ENCODE measurements around the gene ABCD1.

ABCD1 gene

GRCh38 chrX:153719238-153719637 lies 5.4 kb upstream of the ABCD1 start:
- no peak overlapping the region for H3K4me3 ChIP-seq (ENCODE audit: low read depth, low read length)
- TF ChIP-seq, protein P1, sequence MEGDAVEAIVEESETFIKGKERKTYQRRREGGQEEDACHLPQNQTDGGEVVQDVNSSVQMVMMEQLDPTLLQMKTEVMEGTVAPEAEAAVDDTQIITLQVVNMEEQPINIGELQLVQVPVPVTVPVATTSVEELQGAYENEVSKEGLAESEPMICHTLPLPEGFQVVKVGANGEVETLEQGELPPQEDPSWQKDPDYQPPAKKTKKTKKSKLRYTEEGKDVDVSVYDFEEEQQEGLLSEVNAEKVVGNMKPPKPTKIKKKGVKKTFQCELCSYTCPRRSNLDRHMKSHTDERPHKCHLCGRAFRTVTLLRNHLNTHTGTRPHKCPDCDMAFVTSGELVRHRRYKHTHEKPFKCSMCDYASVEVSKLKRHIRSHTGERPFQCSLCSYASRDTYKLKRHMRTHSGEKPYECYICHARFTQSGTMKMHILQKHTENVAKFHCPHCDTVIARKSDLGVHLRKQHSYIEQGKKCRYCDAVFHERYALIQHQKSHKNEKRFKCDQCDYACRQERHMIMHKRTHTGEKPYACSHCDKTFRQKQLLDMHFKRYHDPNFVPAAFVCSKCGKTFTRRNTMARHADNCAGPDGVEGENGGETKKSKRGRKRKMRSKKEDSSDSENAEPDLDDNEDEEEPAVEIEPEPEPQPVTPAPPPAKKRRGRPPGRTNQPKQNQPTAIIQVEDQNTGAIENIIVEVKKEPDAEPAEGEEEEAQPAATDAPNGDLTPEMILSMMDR (IDR thresholded peaks at IDR 0.05; ENCODE audit: low read depth, low read length), result no peak
- DNase-seq (ENCODE audit: low read depth, low spot score), result no peak
- in situ Hi-C loops (cut with HindIII; ENCODE audit: low sequenced_read_pairs), result no loop called here

DNA sequence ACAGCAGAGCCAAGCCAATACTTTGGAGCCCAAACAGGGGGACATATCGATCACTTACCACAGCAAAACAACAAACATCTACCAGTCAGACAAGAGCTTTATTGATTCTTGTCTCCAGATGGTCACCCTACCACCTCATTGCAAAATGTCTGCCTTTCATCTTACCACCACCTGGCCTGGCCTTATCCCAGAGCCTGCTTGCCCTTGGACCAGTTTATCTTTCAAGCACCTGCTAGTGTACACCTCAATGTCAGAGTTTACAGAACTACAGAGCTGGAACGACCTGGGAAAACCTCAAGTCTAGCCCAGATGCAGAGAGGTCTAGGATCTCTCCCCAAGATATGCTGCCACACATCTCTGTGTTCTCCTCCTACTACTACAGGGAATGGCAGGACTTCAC lies 5.0 kb upstream of the ABCD1 start:
- in situ Hi-C loops (cut with HindIII; ENCODE audit: low sequenced_read_pairs), result no loop called here
- TF ChIP-seq, protein P1 (IDR thresholded peaks at IDR 0.05; ENCODE audit: low read depth, low read length), result no peak
- no peak for DNase-seq (ENCODE audit: low read depth, low spot score)
- no peak overlapping the region for H3K4me3 ChIP-seq (ENCODE audit: low read depth, low read length)

- DNase-seq (ENCODE audit: low read depth, low spot score), result no peak
- peak overlapping the region; percentile 62 for H3K4me3 ChIP-seq (ENCODE audit: low read depth, low read length)
- in situ Hi-C loops (cut with HindIII; ENCODE audit: low sequenced_read_pairs), result no loop called here
- TF ChIP-seq, protein P1 (IDR thresholded peaks at IDR 0.05; ENCODE audit: low read depth, low read length), result no peak
Measured at GRCh38 chrX:153722704-153723350, 1.8 kb upstream of the ABCD1 start.

DNA sequence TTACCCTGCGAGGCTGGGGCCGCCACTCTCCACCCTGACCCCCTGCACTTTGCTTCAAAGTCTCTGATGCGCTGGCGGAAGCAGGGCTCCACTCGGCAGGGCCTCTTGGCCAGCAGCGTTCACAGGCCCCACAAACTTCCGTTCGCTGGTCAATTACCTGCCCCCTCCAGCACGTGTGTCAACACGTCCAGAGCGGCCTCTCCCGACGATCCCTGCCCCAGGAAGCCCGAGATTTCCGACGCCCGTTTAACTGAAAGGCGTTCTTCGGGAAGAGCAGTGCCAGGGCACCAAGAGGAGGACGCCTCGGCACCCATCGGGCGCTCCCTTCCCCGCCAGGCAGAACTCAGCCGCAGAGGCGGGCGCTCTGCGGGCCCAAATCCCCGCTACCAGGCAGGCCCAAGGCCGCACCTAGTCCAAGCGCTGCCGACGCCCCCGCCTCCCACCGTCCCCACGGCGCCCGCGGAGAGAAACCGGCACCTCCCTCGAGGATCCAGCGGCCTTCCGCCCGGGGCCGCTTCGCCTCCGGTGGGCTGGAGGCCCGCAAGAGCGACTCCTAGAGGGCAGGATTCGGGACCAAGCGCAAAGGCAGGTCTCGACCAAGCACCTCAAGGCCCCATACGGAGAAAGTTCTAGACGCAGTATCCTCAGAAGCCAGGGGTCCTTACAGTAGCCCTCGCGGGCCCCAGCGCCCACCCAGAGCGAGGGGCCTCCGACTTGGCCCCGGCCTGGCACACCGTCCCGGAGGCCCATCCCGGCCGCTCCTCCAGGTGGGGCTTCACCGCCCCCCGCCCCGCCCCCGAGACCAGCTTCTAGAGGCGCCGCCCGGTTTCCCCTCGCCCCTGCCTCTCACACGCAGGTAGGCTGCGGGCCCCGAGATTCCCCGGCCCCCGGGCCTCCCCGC lies 1.1 kb upstream of the ABCD1 start:
- peak overlapping the region; percentile 62 for H3K4me3 ChIP-seq (ENCODE audit: low read depth, low read length)
- in situ Hi-C loops (cut with HindIII; ENCODE audit: low sequenced_read_pairs), result no loop called here
- DNase-seq (ENCODE audit: low read depth, low spot score), result peak; percentile 35
- TF ChIP-seq, protein P1 (IDR thresholded peaks at IDR 0.05; ENCODE audit: low read depth, low read length), result peak; percentile 50

GRCh38 chrX:153725039-153725831 lies 579 bp downstream of the ABCD1 start:
- DNase-seq (ENCODE audit: low read depth, low spot score), result no peak
- in situ Hi-C loops (cut with HindIII; ENCODE audit: low sequenced_read_pairs), result no loop called here
- peak overlapping the region; percentile 34 for H3K4me3 ChIP-seq (ENCODE audit: low read depth, low read length)
- TF ChIP-seq, protein P1 (IDR thresholded peaks at IDR 0.05; ENCODE audit: low read depth, low read length), result no peak

GRCh38 chrX:153725832-153726285 lies 1.2 kb downstream of the ABCD1 start:
- in situ Hi-C loops (cut with HindIII; ENCODE audit: low sequenced_read_pairs), result no loop called here
- H3K4me3 ChIP-seq (ENCODE audit: low read depth, low read length), result no peak overlapping the region
- TF ChIP-seq, protein P1 (IDR thresholded peaks at IDR 0.05; ENCODE audit: low read depth, low read length), result no peak

More at GRCh38 chrX:153725832-153726285, 1.2 kb downstream of the ABCD1 start:
- no peak for DNase-seq (ENCODE audit: low read depth, low spot score)

Measured in astrocyte of the spinal cord (primary cell).